Renal pelvis (tissue), 4 donors: ENCODE data around the gene PLTP. TPM values are rescaled to one million over a fixed set of nuclear protein-coding genes. Genes with fewer than 3 reads are reported as not detected.
"Not testable (repeated sequence)": the region's sequence is repeated elsewhere in the genome, so short reads cannot be mapped to it uniquely, and the experiment has no call there.

Source experiments
- DNase-seq: peaks from one replicate; pipeline ENCODE4 v3.0.0-alpha.2; 2013
- polyA plus RNA-seq, 3 donors: library from polyadenylated mRNA; unstranded; fragments of 120-200 nt; gene quantifications; one replicate each; pipeline ENCODE4 v1.2.1, GENCODE V29; 2013; ENCODE audit not compliant: insufficient read length in 3 of 3

Gene PLTP
- polyA plus RNA-seq, 3 donors: 140 to 161 (median 155) TPM

GRCh38 chr20:45904583-45905504 lies 7.1 kb downstream of the PLTP start:
- DNase-seq: no peak

DNA sequence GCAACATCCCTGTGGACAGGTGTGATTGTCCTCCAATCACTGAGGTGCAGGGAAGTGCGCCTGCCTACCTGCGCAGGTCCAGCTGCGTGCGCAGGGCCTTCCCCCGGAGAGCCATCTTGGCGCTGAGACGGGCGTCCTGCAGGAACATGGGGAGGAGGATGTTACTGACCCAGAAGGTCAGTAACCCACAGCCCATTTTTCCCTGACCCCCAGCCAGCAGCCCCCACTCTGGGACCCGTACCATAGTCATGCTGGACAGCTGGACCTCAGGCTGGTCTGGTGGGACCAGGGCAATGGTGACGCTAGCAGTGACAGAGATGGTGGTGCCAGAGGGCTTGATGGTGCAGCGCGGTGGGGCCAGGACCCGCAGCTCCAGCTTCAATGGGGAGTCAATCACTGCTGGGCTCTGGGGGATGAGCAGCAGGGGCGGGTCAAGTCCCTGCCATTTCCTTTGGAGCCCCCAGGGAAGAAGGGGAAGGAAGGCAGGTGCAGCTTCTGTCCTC lies 9.7 kb downstream of the PLTP start:
- no peak for DNase-seq

DNA sequence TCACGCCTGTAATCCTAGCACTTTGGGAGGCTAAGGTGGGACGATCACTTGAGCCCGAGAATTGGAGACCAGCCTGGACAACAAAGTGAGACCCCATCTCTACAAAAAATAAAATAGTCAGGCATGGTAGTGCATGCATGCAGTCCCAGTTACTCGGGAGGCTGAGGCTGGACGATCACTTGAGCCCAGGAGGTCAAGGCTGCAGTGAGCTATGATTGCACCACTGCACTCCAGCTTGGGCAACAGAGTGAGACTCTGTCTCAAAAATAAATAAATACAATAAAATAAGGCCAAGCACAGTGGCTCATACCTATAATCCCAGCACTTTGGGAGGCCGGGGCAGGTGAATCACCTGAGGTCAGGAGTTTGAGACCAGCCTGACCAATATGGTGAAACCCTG lies 10.6 kb downstream of the PLTP start:
- not testable (repeated sequence) for DNase-seq

- DNase-seq: no peak
These were observed 12.7 kb downstream of the PLTP start for GRCh38 chr20:45899046-45899835.

DNA sequence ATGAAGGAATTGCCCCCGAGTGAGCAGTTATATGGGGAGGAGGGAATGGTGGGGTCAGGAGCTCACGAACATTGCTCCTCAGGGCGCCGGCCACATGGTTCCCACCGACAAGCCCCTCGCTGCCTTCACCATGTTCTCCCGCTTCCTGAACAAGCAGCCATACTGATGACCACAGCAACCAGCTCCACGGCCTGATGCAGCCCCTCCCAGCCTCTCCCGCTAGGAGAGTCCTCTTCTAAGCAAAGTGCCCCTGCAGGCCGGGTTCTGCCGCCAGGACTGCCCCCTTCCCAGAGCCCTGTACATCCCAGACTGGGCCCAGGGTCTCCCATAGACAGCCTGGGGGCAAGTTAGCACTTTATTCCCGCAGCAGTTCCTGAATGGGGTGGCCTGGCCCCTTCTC lies 13.7 kb downstream of the PLTP start:
- DNase-seq: no peak

GRCh38 chr20:45897692-45898091 lies 14.3 kb downstream of the PLTP start:
- no peak for DNase-seq

DNA sequence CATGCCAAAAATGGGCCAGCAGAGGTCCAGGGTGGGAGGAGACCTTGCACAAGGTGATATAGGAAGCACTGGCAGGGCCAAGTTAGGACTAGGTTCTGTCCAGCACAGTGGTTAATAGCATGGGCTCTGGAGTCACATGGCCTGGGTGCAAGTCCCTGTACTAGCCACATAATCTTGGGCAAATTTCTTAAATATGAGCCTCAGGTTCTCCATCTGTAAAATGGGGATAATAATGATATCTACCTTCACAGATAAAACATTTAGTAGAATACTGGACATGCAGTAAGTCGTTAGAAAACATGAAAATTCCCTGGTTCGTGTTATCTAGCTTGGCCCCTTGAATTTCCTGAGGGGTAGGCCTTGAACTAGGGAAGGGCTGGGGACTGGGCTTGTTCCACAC lies 14.7 kb downstream of the PLTP start:
- no peak for DNase-seq

DNA sequence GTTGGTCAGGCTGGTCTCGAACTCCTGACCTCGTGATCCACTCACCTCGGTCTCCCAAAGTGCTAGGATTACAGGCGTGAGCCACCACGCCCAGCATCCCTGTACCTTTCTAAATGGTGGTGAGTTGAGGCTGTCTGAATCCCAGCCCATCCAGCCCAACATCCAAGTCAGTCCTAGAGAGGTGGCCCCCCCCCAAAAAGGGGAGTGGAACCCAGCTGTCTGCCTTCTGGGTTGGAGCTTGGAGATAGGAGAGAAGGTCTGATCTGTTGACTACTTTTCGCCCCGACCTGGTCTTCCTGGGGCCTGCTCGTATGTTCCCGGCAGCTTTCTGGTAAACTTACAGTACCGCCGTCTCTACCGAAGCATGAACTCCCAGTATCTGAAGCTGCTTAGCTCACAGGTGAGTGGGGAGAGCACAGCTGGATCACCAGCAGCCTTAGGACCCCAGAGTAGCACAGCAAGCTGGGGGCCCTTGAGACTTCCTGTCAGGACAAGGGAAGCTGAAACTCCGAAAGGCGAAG lies 15.3 kb downstream of the PLTP start:
- no peak for DNase-seq

DNA sequence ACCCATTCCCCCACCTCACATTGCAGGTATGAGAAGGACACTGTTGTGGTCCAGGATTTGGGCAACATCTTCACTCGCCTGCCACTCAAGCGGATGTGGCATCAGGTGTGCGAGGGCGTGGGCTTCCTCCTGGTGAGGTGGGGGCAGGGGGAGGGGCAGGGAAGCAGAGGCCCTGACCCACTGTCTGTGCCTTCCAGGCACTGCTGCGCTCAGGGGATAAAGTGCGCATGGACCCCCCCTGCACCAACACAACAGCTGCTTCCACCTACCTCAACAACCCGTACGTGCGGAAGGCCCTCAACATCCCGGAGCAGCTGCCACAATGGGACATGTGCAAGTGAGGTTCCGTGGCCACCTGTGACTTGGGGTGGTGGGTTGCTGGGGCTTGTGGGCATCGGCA lies 17.2 kb downstream of the PLTP start:
- DNase-seq: no peak

DNA sequence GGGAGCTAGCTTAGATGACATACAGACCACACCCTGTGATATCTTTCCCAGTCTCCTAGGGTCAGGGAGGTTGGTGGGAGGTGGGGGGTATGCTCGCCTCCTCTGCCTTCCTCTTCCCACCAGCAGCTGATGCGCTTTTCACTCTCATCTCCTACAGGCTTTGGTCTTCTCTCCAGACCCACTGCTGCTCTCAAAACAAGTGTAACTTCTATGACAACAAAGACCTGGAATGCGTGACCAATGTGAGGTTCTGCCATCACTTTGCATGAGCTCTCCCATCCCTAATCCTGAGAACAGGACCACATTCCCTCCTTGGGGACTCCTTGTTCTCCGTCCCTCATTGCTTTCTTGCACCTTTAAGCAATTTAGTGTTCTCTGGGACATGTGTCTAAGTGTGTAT lies 18.1 kb downstream of the PLTP start:
- DNase-seq: no peak

DNA sequence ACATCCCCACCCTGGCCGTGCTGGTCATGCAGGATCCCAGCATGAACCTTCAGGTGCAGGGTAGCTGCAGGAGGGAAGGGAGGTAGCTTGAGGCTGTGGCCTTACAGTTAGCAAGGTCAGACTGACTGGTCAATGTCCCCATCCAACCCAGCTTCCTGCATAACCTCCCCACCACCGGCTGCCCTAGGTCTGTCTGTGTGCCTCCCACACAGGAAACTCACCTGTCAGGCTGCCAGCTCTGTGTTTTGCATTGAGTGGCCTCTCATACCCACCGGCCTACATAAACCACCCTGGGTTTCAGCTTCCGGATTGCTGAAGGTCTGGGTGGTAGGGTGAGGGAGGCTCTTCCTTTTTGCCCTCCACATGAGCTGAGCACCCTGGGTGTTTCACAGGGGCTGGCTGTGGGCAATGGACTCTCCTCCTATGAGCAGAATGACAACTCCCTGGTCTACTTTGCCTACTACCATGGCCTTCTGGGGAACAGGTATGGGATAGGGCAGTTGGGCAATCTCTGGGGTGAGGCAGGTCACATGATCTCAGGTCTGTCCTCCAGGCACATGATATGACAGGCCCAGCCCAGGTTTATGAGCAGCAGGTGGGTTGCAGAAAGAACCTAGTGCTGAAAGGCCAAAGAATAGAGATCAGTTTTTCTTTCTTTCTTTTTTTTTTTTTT lies 19.0 kb downstream of the PLTP start:
- DNase-seq: no peak

DNA sequence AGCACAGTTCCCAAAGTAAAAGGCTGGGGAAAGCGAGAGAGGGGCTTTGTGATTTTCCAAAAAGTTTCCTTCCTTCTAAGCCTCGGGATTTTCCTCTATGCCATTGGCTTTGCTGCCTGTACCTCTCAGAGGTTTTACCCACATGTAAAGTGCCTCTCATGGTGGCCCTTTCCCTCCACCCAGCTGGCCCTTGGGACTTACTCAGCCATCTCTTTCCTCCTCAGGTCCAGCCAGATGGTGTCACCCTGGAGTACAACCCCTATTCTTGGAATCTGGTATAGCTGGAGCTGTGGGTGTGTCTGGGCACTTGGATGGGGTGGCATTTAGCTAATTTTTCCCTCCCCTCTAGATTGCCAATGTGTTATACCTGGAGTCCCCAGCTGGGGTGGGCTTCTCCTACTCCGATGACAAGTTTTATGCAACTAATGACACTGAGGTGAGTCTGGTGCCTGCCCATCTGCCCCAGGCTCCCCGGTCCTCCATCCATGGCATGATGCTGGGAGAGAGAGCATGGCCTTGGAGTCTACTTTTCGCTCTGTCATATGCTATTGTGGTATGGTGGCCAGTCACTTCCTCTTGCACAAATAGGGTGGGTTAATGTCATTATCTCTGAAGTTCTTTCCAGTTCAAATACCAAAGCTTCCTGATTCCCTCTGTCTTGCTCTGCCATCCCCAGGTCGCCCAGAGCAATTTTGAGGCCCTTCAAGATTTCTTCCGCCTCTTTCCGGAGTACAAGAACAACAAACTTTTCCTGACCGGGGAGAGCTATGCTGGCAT lies 19.7 kb downstream of the PLTP start:
- DNase-seq: no peak

DNA sequence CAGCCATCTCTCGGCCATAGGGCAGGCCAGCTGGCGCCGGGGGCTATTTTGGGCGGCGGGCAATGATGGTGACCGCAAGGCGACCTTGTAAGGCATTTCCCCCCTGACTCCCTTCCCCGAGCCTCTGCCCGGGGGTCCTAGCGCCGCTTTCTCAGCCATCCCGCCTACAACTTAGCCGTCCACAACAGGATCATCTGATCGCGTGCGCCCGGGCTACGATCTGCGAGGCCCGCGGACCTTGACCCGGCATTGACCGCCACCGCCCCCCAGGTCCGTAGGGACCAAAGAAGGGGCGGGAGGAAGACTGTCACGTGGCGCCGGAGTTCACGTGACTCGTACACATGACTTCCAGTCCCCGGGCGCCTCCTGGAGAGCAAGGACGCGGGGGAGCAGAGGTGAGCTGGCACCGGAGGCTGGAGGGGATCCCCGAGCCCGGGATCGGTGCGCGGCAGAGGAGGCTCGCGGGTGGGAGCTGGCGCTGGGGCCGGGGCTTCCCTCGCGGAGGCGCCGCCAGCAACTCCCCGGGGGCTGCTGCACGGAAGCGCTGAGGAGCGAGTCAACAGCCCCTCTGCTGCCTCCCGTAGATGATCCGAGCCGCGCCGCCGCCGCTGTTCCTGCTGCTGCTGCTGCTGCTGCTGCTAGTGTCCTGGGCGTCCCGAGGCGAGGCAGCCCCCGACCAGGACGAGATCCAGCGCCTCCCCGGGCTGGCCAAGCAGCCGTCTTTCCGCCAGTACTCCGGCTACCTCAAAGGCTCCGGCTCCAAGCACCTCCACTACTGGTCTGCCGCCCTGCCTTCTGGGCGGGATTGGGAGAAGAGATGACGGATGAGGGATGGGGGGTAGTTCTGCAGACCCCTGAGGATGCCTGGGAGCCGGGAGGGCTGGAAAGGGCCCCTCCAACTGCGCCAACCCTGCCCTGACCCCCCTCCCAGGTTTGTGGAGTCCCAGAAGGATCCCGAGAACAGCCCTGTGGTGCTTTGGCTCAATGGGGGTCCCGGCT lies 20.7 kb downstream of the PLTP start, which contains the start of the genes CTSA and NEURL2:
CTSA (plus strand) TSS at position 351 of the 999 bp plus-strand sequence; CDS start at position 585, 234 bp downstream.
NEURL2 (minus strand) TSS at position 224 of the 999 bp plus-strand sequence; CDS start at position 7, 217 bp downstream.
- peak; percentile 92 for DNase-seq

GRCh38 chr20:45890077-45890984 lies 21.6 kb downstream of the PLTP start:
- DNase-seq: peak; percentile 87

GRCh38 chr20:45888681-45889080 lies 23.3 kb downstream of the PLTP start:
- no peak for DNase-seq

DNA sequence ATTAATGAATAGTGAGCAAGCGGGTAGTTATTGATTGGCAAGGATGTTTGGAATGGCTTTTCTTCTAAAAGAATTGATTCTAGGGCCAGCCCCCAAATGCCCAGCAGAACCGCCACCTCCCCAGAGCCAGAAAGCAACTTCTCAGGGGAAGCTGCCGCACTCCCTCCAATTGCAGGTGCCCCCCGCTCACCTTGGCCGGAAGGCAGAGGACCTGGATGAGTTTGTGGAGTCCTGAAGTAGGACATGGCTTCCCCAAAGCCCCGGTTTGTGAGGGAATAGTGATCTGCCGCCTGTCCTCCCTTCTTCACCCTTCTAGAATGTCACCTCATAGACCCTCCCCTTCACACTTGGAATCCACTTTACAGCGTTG lies 24.6 kb downstream of the PLTP start, which contains the start of gene SPATA25:
SPATA25 (minus strand) TSS at position 277 of the 370 bp plus-strand sequence; CDS start at position 245, 32 bp downstream.
- no peak for DNase-seq

DNA sequence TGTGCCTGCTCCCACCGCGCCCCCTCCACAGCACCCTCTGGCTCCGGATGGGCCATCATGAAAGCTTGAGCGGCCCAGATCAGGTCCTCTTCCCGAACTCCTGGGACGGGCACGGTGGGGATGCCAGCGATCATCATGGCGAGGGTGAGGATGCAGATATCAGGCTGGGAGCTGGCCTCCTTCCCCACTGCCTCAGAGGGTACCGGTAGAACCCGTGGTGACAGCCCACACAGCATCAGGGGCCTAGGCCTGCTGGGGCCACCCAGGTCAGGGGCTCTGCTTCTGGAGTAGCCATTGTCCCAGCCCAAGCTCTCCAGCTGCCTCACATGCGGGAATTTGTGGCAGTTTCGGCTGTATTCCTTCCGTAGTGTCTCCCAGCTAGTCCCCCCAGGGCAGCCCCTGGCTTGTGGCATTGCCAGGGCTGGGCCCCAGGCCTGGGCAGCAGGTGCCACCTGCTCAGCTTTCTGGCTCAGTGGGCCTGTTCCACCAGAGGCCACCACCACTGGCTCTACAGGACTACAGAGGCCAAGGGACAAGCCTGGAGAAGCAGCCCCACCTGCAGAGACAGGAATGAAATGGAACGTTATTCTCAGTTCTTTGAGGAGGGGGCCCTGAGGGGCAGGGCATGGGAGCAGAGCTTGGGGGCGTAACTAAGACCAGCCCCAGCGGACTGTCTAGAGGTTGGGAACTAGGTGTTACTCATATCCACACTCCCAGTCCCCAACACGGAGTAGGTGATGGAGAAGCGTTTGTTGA lies 25.2 kb downstream of the PLTP start:
- no peak for DNase-seq

- no peak for DNase-seq
These were observed 28.9 kb downstream of the PLTP start for GRCh38 chr20:45883100-45883469.
